Spinal cord (tissue), 10 donors: ENCODE data around the gene DGUOK. TPM values are rescaled to one million over a fixed set of nuclear protein-coding genes. Genes with fewer than 3 reads are reported as not detected.

Source experiments
- DNase-seq, 6 donors: peaks; one replicate each; pipeline versions ENCODE4 v3.0.0 to v3.0.0-alpha.2; 2013 to 2015; ENCODE audit warnings: low spot score in 6 of 6, low read depth in 4 of 6
- H3K27ac ChIP-seq: one replicate; pipeline ENCODE4 v1.5.1; 2013; ENCODE audit warnings: low read depth, low read length, control low read depth
- H3K27me3 ChIP-seq: one replicate; pipeline ENCODE4 v1.6.1; 2013; ENCODE audit warnings: low read length; ENCODE audit not compliant: control insufficient read depth, insufficient read depth
- H3K36me3 ChIP-seq: one replicate; pipeline ENCODE4 v1.6.1; 2013; ENCODE audit warnings: low read length; ENCODE audit not compliant: control insufficient read depth, insufficient read depth
- H3K4me1 ChIP-seq: one replicate; pipeline ENCODE4 v1.6.1; 2013; ENCODE audit warnings: low read length; ENCODE audit not compliant: control insufficient read depth, insufficient read depth
- H3K4me3 ChIP-seq: one replicate; pipeline ENCODE4 v1.5.1; 2013; ENCODE audit warnings: low read depth, low read length, control low read depth
- H3K9me3 ChIP-seq: one replicate; pipeline ENCODE4 v1.6.1; 2013; ENCODE audit warnings: low read length; ENCODE audit not compliant: control insufficient read depth, insufficient read depth
- WGBS: methylation state at CpG from one replicate; pipeline ENCODE4 v1.1.5; 2013; ENCODE audit warnings: missing lambda C conversion rate; ENCODE audit not compliant: insufficient coverage; 5-methylcytosine and 5-hydroxymethylcytosine counted together
- polyA plus RNA-seq, 2 donors: library from polyadenylated mRNA; unstranded; fragments of 120-200 nt; gene quantifications; one replicate each; pipeline ENCODE4 v1.2.1, GENCODE V29; 2013; ENCODE audit not compliant: insufficient read length in 2 of 2
- total RNA-seq, 2 donors: library from RNA; depleted of rRNA in 1 of 2; stranded (reverse); fragments of 120-200 nt in 1 of 2; fragments of >200 nt in 1 of 2; gene quantifications; one replicate each; pipeline versions ENCODE4 v1.2.3 to v1.2.4, GENCODE V29; 2013 to 2014
- donor health status: healthy.

Gene DGUOK
- total and polyA plus RNA-seq, 4 donors: 30.5 to 89.0 (median 75.2) TPM

DNA sequence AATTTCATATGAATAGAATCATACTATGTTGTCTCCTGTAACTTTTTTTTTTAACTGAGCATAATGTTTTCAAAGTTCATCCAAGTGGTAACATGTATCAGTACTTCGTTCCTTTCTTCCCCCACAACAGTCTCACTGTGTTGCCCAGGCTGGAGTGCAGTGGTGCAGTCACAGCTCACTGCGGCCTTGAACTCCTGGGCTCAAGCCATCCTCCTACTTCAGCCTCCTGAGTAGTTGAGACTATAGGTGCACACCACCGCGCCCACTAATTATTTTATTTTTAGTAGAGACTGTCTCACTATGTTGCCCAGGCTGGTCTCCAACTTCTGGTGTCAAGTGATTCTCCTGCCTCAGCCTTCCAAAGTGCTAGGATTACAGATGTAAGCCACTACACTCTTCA, 34.6 kb downstream of the DGUOK start:
- whole genome bisulfite sequencing: 100% methylated on average over 1 of the region's 4 CpGs
- H3K27me3 ChIP-seq: no peaks in the 10 kb centered on the region
- H3K9me3 ChIP-seq: no peaks in the 10 kb centered on the region
- H3K4me3 ChIP-seq: no peak overlapping the region
- DNase-seq: no peak
- H3K36me3 ChIP-seq: peaks cover 23% of the 10 kb centered on the region
- no peak overlapping the region for H3K27ac ChIP-seq
- H3K4me1 ChIP-seq: no peaks in the 10 kb centered on the region

DNA sequence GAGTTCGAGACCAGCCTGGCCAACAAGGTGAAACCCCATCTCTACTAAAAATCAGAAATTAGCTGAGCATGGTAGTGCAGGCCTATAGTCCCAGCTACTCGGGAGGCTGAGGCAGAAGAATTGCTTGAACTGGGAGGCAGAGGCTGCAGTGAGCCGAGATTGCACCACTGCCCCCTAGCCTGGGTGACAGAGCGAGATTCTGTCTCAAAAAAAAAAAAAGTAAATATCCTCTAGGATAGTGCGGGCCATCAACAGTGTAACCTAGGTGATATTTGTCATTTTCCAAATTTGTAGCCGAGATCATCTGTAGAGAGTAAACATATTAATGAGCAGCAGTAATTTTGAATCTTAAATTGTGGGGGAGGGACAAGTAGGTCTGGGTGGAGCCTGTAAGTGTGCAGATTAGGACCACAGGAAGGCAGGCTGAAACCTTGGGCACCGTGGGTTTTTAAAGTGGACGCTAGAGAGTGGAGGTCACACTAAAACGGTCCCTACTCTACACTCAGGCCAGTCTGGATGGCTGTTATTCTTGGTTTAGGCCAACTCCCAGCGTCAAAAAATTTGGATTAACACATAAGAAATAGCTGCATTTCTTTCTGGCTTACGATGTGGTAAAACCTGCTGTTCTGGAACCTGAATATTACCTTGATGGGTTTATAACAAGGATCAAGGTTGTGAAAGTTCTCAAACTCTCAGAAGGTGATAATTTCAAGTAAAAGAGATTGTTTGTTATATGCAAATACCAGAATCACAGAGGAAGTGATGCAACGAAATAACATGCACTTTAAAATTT, 35.3 kb downstream of the DGUOK start:
- no peaks in the 10 kb centered on the region for H3K27me3 ChIP-seq
- H3K4me1 ChIP-seq: no peaks in the 10 kb centered on the region
- no peak for DNase-seq
- WGBS: 83% methylated on average over 8 of the region's 12 CpGs
- H3K27ac ChIP-seq: no peak overlapping the region
- no peak overlapping the region for H3K4me3 ChIP-seq
- no peaks in the 10 kb centered on the region for H3K9me3 ChIP-seq
- peaks cover 21% of the 10 kb centered on the region for H3K36me3 ChIP-seq

GRCh38 chr2:73962798-73963197, 36.1 kb downstream of the DGUOK start:
- WGBS: 88% methylated on average over 3 of the region's 5 CpGs
- Histone ChIP-seq H3K27ac (no peak overlapping the region), H3K36me3 (peaks cover 19% of the 10 kb centered on the region), H3K4me1 (no peaks in the 10 kb centered on the region), H3K4me3 (no peak overlapping the region), H3K9me3 (no peaks in the 10 kb centered on the region), H3K27me3 (no peaks in the 10 kb centered on the region)
- no peak for DNase-seq

- 93% methylated on average over 13 of the region's 13 CpGs for WGBS
- H3K4me1 ChIP-seq: no peaks in the 10 kb centered on the region
- DNase-seq: no peak
- H3K4me3 ChIP-seq: no peak overlapping the region
- H3K36me3 ChIP-seq: peaks cover 17% of the 10 kb centered on the region
- H3K27me3 ChIP-seq: no peaks in the 10 kb centered on the region
- H3K27ac ChIP-seq: no peak overlapping the region
- H3K9me3 ChIP-seq: no peaks in the 10 kb centered on the region
Observed at GRCh38 chr2:73963385-73964120, 36.9 kb downstream of the DGUOK start.

DNA sequence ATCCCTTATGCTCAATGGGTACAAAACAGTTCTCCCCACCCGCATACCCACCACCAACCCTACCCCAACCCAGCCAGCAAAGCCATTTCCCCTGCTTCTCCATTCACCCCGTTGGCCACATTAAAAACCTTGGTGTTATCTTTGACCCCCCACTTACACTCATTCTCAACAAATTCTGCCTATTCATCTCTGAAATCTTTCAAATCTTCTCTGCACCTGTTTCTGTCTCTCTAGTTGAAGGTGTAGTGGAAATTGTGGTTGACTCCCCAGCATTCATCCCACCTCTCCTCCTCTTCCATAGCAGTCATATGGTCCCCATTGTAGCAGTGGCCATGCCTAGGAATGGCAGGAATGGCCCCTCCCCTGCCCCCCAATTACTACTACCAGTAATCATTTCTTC, 37.5 kb downstream of the DGUOK start:
- H3K27ac ChIP-seq: no peak overlapping the region
- H3K36me3 ChIP-seq: peaks cover 11% of the 10 kb centered on the region
- no peaks in the 10 kb centered on the region for H3K4me1 ChIP-seq
- no peak overlapping the region for H3K4me3 ChIP-seq
- no peaks in the 10 kb centered on the region for H3K27me3 ChIP-seq
- 86% methylated on average over 2 of the region's 2 CpGs for WGBS
- DNase-seq: no peak
- H3K9me3 ChIP-seq: no peaks in the 10 kb centered on the region

GRCh38 chr2:73965053-73965452, 38.4 kb downstream of the DGUOK start:
- H3K27me3 ChIP-seq: no peaks in the 10 kb centered on the region
- H3K4me3 ChIP-seq: no peak overlapping the region
- 90% methylated on average over 2 of the region's 3 CpGs for WGBS
- H3K4me1 ChIP-seq: no peaks in the 10 kb centered on the region
- H3K9me3 ChIP-seq: no peaks in the 10 kb centered on the region
- H3K36me3 ChIP-seq: peaks cover 4% of the 10 kb centered on the region
- no peak for DNase-seq
- H3K27ac ChIP-seq: no peak overlapping the region

DNA sequence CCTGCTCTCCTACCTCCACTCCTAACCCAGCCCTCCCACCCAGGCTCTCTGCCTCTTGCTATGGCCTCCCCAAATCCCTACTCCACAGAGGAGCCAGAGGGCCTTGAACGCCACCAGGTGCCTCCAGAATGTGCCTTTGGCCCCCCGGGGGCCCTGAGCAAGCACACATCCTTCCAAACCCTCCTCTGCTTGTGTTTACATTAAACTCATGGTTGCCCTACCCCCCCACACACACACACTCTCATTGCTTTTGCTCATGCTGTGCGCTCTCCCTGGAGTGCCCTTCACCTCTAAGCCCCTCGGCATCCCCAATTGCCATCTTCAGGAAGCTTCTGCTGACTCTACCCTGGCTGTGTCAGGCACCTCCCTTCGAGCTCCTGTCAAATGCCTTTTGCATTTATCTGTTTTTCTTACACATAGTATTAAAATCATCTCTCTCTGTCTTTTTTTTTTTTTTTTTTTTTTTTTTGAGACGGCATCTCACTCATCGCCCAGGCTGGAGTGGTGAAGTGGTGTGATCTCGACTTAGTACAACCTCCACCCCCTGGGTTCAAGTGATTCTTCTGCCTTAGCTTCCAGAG, 41.8 kb downstream of the DGUOK start:
- Histone ChIP-seq H3K4me1 (peaks cover 5% of the 10 kb centered on the region), H3K36me3 (no peaks in the 10 kb centered on the region), H3K27me3 (no peaks in the 10 kb centered on the region), H3K9me3 (no peaks in the 10 kb centered on the region), H3K27ac (no peak overlapping the region), H3K4me3 (no peak overlapping the region)
- WGBS: 86% methylated on average over 4 of the region's 8 CpGs
- no peak for DNase-seq

- WGBS: no CpG with 5 or more reads among the region's 4 CpGs
- H3K4me1 ChIP-seq: peaks cover 5% of the 10 kb centered on the region
- DNase-seq: no peak
- H3K36me3 ChIP-seq: no peaks in the 10 kb centered on the region
- H3K27ac ChIP-seq: no peak overlapping the region
- H3K27me3 ChIP-seq: no peaks in the 10 kb centered on the region
- H3K9me3 ChIP-seq: no peaks in the 10 kb centered on the region
- H3K4me3 ChIP-seq: no peak overlapping the region
Observed at GRCh38 chr2:73969356-73969755, 42.7 kb downstream of the DGUOK start.

DNA sequence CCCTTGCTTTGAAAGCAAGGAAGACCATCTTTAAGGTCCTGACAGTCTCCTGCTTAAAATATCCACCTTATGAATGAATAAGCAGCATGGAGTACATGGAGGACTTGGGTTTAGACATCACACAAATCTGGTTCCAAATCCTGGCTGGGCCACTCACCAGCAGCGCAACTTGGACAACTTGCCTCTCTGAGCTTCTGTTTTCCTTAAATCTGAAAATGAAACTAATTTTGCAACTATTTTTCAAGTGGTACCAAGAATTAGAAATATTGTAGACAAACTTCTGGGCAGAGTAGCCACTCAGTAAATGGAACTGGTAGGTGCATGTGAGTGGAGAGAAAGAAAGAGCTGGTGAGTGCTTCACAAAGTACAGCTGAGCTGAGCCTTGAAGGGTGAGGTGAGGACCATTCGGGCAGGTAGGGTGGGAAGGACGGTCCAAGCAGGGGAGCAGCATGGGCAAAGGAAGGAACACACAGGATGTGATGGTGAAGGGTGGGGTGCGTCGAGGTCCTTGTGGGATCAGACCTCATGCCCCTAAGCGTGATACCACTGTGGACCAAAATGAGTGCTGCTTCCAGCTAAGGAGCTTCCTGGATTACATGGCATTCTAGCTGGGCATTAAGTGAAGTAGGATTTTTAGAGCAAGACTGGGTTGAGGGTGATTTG, 43.6 kb downstream of the DGUOK start:
- no peak for DNase-seq
- Histone ChIP-seq H3K4me3 (no peak overlapping the region), H3K27me3 (no peaks in the 10 kb centered on the region), H3K27ac (no peak overlapping the region), H3K4me1 (peaks cover 5% of the 10 kb centered on the region), H3K36me3 (no peaks in the 10 kb centered on the region), H3K9me3 (no peaks in the 10 kb centered on the region)
- WGBS: 95% methylated on average over 5 of the region's 6 CpGs
